Keratinocyte (primary cell): ENCODE measurements around the gene PRAC1.

ENCODE experiments used
- EZH2 ChIP-seq: IDR thresholded peaks from one replicate; pipeline ENCODE4 v1.6.1; 2012; ENCODE audit warnings: inconsistent platforms, mild to moderate bottlenecking, low read length, moderate library complexity
- TF ChIP-seq, protein P1 (sequence below), 3 experiments: IDR thresholded peaks in 1 of 3; conservative IDR thresholded peaks in 1 of 3; optimal IDR thresholded peaks in 1 of 3; 2 replicates in 2 of 3; 3 replicates in 1 of 3; pipeline versions ENCODE3 to v1.5.1; 2011; ENCODE audit warnings: low read length in 3 of 3, mild to moderate bottlenecking in 3 of 3, moderate library complexity in 2 of 3, control low read depth in 1 of 3, inconsistent platforms in 1 of 3; ENCODE audit not compliant: insufficient read depth in 2 of 3; ENCODE audit errors: extremely low read depth in 1 of 3

DNA sequence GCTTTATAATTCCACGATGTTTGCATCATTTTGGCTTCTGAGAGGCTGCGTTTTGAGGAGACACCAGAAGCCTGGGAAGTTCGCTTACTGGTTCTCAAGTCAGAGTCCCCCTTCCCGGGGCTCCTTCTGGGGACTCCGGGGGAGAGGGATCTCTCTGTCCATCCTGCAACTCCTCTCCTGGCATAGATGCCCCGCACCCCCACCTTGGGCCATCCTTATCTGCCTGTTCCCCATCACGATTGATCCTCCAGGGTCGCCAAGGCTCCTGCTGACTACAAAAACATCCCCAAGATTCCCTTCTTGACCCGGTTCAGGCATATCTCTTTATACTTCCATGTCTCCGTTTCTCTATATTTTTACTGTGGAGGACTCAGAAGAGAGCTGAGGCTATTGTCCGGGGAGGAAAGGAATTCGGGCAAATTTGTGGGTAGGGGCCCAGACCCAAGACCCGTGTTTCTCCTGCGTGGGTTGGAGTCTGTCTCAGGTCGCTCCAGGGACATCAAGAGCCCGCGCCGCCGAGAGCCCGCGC, 24.7 kb upstream of the PRAC1 start:
- TF ChIP-seq, protein P1, sequence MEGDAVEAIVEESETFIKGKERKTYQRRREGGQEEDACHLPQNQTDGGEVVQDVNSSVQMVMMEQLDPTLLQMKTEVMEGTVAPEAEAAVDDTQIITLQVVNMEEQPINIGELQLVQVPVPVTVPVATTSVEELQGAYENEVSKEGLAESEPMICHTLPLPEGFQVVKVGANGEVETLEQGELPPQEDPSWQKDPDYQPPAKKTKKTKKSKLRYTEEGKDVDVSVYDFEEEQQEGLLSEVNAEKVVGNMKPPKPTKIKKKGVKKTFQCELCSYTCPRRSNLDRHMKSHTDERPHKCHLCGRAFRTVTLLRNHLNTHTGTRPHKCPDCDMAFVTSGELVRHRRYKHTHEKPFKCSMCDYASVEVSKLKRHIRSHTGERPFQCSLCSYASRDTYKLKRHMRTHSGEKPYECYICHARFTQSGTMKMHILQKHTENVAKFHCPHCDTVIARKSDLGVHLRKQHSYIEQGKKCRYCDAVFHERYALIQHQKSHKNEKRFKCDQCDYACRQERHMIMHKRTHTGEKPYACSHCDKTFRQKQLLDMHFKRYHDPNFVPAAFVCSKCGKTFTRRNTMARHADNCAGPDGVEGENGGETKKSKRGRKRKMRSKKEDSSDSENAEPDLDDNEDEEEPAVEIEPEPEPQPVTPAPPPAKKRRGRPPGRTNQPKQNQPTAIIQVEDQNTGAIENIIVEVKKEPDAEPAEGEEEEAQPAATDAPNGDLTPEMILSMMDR (optimal IDR thresholded peaks at IDR 0.05 in 1 of 3, IDR thresholded peaks at IDR 0.05 in 1 of 3, conservative IDR thresholded peaks at IDR 0.05 in 1 of 3; ENCODE audit: extremely low read depth in 1 of 3, insufficient read depth in 2 of 3, low read length in 3 of 3) = no peak
- TF ChIP-seq EZH2 = no peak
